ENCODE data around the gene LRRC9. TPM values are rescaled to one million over a fixed set of nuclear protein-coding genes. Genes with fewer than 3 reads are reported as not detected.
"Not testable (repeated sequence)": the region's sequence is repeated elsewhere in the genome, so short reads cannot be mapped to it uniquely, and the experiment has no call there.

LRRC9 gene
- total RNA-seq, 2 experiments from 2014 or later = not detected

DNA sequence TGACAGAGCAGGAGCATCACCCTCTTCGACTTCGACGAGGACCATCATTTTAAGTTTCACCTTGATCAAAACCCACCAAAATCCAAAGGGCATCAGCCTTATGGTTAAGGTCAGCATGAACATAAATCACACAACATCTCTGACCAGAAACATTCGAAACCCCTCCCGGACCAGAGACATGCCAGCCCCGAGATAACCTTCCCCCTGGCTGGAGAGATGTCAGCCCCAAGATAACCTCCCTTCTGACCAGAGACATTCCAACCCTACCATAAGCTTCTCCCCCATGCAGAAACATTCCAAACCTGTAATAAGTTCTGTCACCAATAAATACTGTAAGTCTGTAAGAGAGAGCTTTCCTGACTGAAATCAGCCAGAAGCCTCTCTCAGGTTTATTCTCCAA lies 178.0 kb downstream of the LRRC9 start:
- intact Hi-C loops (cut with micrococcal nuclease) = loop anchor here (10.0 kb wide), 1 partner anchor 1803 kb away; the partner anchor contains the start of gene ARID4A
- CTCF ChIA-PET = no interaction called here
- POLR2A ChIA-PET = no interaction called here
- Mint-ChIP-seq H3K4me3 (no peak overlapping the region), H3K36me3 (peaks cover 15% of the 10 kb centered on the region), H3K4me1 (ENCODE audit: low read depth) (peaks cover 41% of the 10 kb centered on the region), H3K27me3 (no peaks in the 10 kb centered on the region), H3K27ac (no peak overlapping the region), H3K9me3 (no peaks in the 10 kb centered on the region)
- no peak for DNase-seq

DNA sequence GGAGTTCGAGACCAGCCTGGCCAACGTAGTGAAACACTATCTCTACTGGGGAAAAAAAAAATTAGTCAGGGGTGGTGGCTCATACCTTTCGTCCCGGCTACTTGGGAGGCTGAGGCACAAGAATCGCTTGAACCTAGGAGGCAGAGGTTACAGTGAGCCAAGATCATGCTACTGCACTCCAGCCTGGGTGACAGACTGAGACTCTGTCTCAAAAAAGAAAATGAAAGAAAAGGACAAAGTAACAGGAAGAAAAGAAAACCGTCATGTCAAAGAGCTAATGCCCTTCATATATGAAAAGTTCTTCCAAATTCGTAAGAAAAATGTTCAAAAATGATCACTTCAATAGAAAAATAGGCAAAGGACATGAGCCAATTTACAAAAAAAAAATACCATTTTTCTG lies 179.9 kb downstream of the LRRC9 start:
- DNase-seq, POLR2A ChIA-PET, H3K27ac Mint-ChIP-seq, H3K9me3 Mint-ChIP-seq, H3K27me3 Mint-ChIP-seq, H3K4me3 Mint-ChIP-seq, CTCF ChIA-PET: not testable (repeated sequence)
- peaks cover 30% of the 10 kb centered on the region for H3K4me1 Mint-ChIP-seq (ENCODE audit: low read depth)
- intact Hi-C loops (cut with micrococcal nuclease) = loop anchor here (10.0 kb wide), 1 partner anchor 1805 kb away; the partner anchor contains the start of gene ARID4A
- peaks cover 17% of the 10 kb centered on the region for H3K36me3 Mint-ChIP-seq

DNA sequence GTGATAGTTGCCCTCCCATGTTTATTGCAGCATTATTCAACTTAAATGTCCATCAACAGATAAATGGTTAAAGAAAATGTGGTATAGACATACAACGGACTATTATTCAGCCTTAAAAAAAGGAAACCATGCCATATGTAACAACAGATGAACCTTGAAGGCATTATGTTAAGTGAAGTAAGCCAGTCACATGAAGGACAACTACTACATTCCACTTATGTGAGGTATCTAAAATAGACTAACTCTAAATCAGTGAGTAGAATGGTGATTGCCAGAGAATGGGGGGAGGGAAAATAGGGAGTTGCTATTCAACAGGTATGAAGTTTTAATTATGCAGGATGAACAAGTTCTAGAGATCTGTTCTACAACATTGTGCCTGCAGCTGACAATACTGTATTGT lies 181.8 kb downstream of the LRRC9 start:
- CTCF ChIA-PET = no interaction called here
- Mint-ChIP-seq H3K36me3 (peaks cover 17% of the 10 kb centered on the region), H3K4me3 (no peak overlapping the region), H3K9me3 (no peaks in the 10 kb centered on the region), H3K27me3 (no peaks in the 10 kb centered on the region), H3K27ac (no peak overlapping the region), H3K4me1 (ENCODE audit: low read depth) (peaks cover 25% of the 10 kb centered on the region)
- DNase-seq = no peak
- POLR2A ChIA-PET = no interaction called here
- intact Hi-C loops (cut with micrococcal nuclease) = no loop called here

DNA sequence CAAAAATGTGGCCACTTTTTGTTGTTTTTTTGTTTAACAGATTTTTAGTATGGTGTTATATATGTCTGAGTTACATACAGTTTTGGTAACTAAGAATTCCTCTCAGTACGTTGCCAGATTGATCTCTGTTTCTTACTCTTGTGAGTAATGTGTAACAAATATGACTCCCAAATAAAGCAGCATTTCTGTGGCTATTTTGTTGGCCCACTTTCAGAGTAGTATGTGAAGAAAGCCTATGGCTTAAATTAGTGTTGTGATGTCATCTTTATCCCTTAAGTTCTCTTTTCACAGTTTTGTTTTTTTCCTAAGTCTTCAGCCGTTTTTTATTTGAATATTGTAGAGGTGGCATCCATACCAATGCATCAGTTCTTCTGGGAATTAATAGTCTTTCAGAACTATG lies 182.4 kb downstream of the LRRC9 start:
- Mint-ChIP-seq H3K4me1 (ENCODE audit: low read depth) (peaks cover 25% of the 10 kb centered on the region), H3K27me3 (no peaks in the 10 kb centered on the region), H3K27ac (no peak overlapping the region), H3K36me3 (peaks cover 12% of the 10 kb centered on the region), H3K4me3 (no peak overlapping the region), H3K9me3 (no peaks in the 10 kb centered on the region)
- intact Hi-C loops (cut with micrococcal nuclease) = no loop called here
- DNase-seq = no peak
- ChIA-PET CTCF (no interaction called here), POLR2A (no interaction called here)

DNA sequence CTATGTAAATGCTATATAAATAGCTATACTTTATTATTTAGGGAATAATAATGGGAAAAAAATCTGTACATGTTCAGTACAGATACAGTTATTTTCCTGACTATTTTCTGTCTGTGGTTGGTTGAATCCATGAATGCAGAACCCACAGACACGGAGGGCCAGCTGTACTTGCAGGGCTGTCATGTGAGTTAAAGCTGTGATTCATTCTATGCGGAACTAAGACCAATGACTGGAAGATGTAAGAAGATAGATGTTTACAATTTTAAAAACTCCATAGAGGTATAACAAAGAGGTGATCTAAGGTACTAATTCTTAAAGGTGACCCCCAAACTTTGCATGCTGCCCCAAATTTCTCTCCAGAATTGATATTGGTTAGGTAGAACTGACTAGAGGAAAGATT lies 186.4 kb downstream of the LRRC9 start:
- Mint-ChIP-seq H3K4me1 (ENCODE audit: low read depth) (peaks cover 19% of the 10 kb centered on the region), H3K27me3 (no peaks in the 10 kb centered on the region), H3K27ac (no peak overlapping the region), H3K36me3 (peaks cover 19% of the 10 kb centered on the region), H3K9me3 (no peaks in the 10 kb centered on the region), H3K4me3 (no peak overlapping the region)
- DNase-seq = no peak
- ChIA-PET POLR2A (interaction anchor here (0.6 kb wide), 1 partner anchor 14 kb away, joined by 3 read pairs; no protein-coding TSS in a partner anchor), CTCF (no interaction called here)
- intact Hi-C loops (cut with micrococcal nuclease) = no loop called here

DNA sequence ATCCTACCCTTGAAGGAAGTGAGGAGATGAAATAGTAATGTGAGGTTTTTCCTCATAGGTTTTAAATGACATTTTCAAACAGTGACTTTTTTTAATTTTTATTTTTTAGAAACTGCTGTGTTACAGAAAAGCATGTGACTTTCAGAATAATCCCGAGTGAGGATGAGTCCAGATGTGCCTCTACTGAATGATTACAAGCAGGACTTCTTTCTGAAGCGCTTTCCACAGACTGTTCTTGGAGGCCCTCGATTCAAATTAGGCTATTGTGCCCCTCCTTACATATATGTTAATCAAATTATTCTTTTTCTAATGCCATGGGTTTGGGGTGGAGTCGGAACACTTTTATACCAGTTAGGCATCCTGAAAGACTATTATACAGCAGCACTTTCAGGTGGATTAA lies 187.5 kb downstream of the LRRC9 start:
- POLR2A ChIA-PET = no interaction called here
- intact Hi-C loops (cut with micrococcal nuclease) = no loop called here
- peaks cover 21% of the 10 kb centered on the region for H3K36me3 Mint-ChIP-seq
- H3K4me3 Mint-ChIP-seq = no peak overlapping the region
- H3K4me1 Mint-ChIP-seq (ENCODE audit: low read depth) = peaks cover 14% of the 10 kb centered on the region
- no peak for DNase-seq
- CTCF ChIA-PET = no interaction called here
- no peak overlapping the region for H3K27ac Mint-ChIP-seq
- H3K27me3 Mint-ChIP-seq = no peaks in the 10 kb centered on the region
- H3K9me3 Mint-ChIP-seq = no peaks in the 10 kb centered on the region

DNA sequence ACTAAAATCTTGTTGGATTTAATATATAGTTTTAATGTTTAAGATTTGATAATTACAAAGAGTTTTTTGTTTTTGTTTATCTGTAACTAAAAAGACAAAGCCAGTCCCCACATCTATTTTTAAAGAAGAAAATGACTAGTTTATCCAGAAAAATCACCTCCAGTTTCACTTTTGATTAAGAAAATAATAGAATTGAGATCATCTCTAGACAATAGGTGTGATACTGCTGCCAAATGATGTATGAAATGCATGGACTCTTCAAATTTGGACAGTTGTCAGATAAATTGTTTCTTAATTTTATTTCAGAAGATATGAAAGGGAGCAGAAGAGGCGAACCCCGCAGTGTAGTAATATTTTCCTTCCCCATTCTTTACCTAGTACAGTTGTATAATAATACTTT lies 191.8 kb downstream of the LRRC9 start:
- Mint-ChIP-seq H3K27me3 (no peaks in the 10 kb centered on the region), H3K4me1 (ENCODE audit: low read depth) (peaks cover 7% of the 10 kb centered on the region), H3K4me3 (no peak overlapping the region), H3K27ac (no peak overlapping the region), H3K36me3 (peaks cover 31% of the 10 kb centered on the region), H3K9me3 (no peaks in the 10 kb centered on the region)
- intact Hi-C loops (cut with micrococcal nuclease) = loop anchor here (2.0 kb wide), 2 partner anchors 15 to 19 kb away; no protein-coding TSS in a partner anchor
- no peak for DNase-seq
- CTCF ChIA-PET = no interaction called here
- POLR2A ChIA-PET = no interaction called here

Other genes starting within 250 kb of the LRRC9 start
- not detected for gene RTN1, start 49.4 kb upstream of the LRRC9 start, total RNA-seq
- gene PCNX4, start 171.8 kb downstream of the LRRC9 start, total RNA-seq = 10 to 100 TPM; 26.3 to 26.9 TPM
- 10 to 100 TPM; 70.3 to 74.7 TPM for gene DHRS7, start 245.3 kb downstream of the LRRC9 start, total RNA-seq